Measurements from ENCODE around the gene RASAL2. TPM values are rescaled to one million over a fixed set of nuclear protein-coding genes. Genes with fewer than 3 reads are reported as not detected.
"Not testable (repeated sequence)": the region's sequence is repeated elsewhere in the genome, so short reads cannot be mapped to it uniquely, and the experiment has no call there.

Gene RASAL2
- total RNA-seq, 1 donor from 2014 or later = 13.1 TPM

- DNase-seq (ENCODE audit: low read depth in 2 of 2) = no peak
These were observed 21.4 kb downstream of the RASAL2 start for GRCh38 chr1:178115260-178115659.

- DNase-seq (ENCODE audit: low read depth in 2 of 2) = no peak
These were observed 24.6 kb downstream of the RASAL2 start for GRCh38 chr1:178118524-178118923.

GRCh38 chr1:178119628-178120027, 25.7 kb downstream of the RASAL2 start:
- peak in 1 of 2 donors; percentile 20 for DNase-seq (ENCODE audit: low read depth in 2 of 2)

GRCh38 chr1:178120088-178120487, 26.2 kb downstream of the RASAL2 start:
- DNase-seq (ENCODE audit: low read depth in 2 of 2) = no peak

GRCh38 chr1:178120520-178121052, 26.7 kb downstream of the RASAL2 start:
- not testable (repeated sequence) for DNase-seq (ENCODE audit: low read depth in 2 of 2)

- DNase-seq (ENCODE audit: low read depth in 2 of 2) = no peak
These were observed 28.0 kb downstream of the RASAL2 start for GRCh38 chr1:178121883-178122282.

- DNase-seq (ENCODE audit: low read depth in 2 of 2) = no peak
These were observed 28.4 kb downstream of the RASAL2 start for GRCh38 chr1:178122283-178122682.

- no peak for DNase-seq (ENCODE audit: low read depth in 2 of 2)
These were observed 30.2 kb downstream of the RASAL2 start for GRCh38 chr1:178124115-178124514.

GRCh38 chr1:178126261-178126660, 32.4 kb downstream of the RASAL2 start:
- DNase-seq (ENCODE audit: low read depth in 2 of 2) = no peak

- peak; percentile 49 to 88 for DNase-seq (ENCODE audit: low read depth in 2 of 2)
These were observed 32.9 kb downstream of the RASAL2 start for GRCh38 chr1:178126741-178127185.

GRCh38 chr1:178127482-178128191, 33.7 kb downstream of the RASAL2 start:
- DNase-seq (ENCODE audit: low read depth in 2 of 2) = no peak

GRCh38 chr1:178133239-178133989, 39.5 kb downstream of the RASAL2 start:
- no peak for DNase-seq (ENCODE audit: low read depth in 2 of 2)

GRCh38 chr1:178134061-178134460, 40.2 kb downstream of the RASAL2 start:
- DNase-seq (ENCODE audit: low read depth in 2 of 2) = peak; percentile 20 to 97

- DNase-seq (ENCODE audit: low read depth in 2 of 2) = no peak
These were observed 43.3 kb downstream of the RASAL2 start for GRCh38 chr1:178137238-178137637.

GRCh38 chr1:178142806-178143205, 48.9 kb downstream of the RASAL2 start:
- DNase-seq (ENCODE audit: low read depth in 2 of 2) = no peak

GRCh38 chr1:178143730-178144690, 50.1 kb downstream of the RASAL2 start:
- peak in 1 of 2 donors; percentile 31 for DNase-seq (ENCODE audit: low read depth in 2 of 2)

- no peak for DNase-seq (ENCODE audit: low read depth in 2 of 2)
These were observed 51.7 kb downstream of the RASAL2 start for GRCh38 chr1:178145605-178146004.

GRCh38 chr1:178146436-178146835, 52.5 kb downstream of the RASAL2 start:
- DNase-seq (ENCODE audit: low read depth in 2 of 2) = peak; percentile 22 to 29

GRCh38 chr1:178150610-178151009, 56.7 kb downstream of the RASAL2 start:
- DNase-seq (ENCODE audit: low read depth in 2 of 2) = no peak

GRCh38 chr1:178151831-178152230, 57.9 kb downstream of the RASAL2 start:
- DNase-seq (ENCODE audit: low read depth in 2 of 2) = peak in 1 of 2 donors; percentile 62

Measured in lung microvascular endothelial cell (primary cell).